GM18909 (cell line): Measurements from ENCODE around the gene STXBP6.
"Not testable (repeated sequence)": the region's sequence is repeated elsewhere in the genome, so short reads cannot be mapped to it uniquely, and the experiment has no call there.

ENCODE experiments used
- ATAC-seq: cut with Tn5 transposase; IDR thresholded peaks from one replicate; pipeline ENCODE4 v1.9.1; 2021; ENCODE audit warnings: mild to moderate bottlenecking; ENCODE audit not compliant: unreplicated experiment, poor library complexity

Gene STXBP6

GRCh38 chr14:24844011-24844410 lies 205.9 kb downstream of the STXBP6 start:
- no peak for ATAC-seq

GRCh38 chr14:24843494-24843893 lies 206.5 kb downstream of the STXBP6 start:
- peak; percentile 99 for ATAC-seq

GRCh38 chr14:24840204-24840893 lies 209.6 kb downstream of the STXBP6 start:
- no peak for ATAC-seq

- ATAC-seq = no peak
Measured at GRCh38 chr14:24839617-24840203, 210.2 kb downstream of the STXBP6 start.

- no peak for ATAC-seq
Measured at GRCh38 chr14:24838945-24839616, 210.9 kb downstream of the STXBP6 start.

- ATAC-seq = no peak
Measured at GRCh38 chr14:24837280-24838046, 212.5 kb downstream of the STXBP6 start.

GRCh38 chr14:24836324-24836723 lies 213.6 kb downstream of the STXBP6 start:
- ATAC-seq = not testable (repeated sequence)

- ATAC-seq = no peak
Measured at GRCh38 chr14:24834956-24835355, 215.0 kb downstream of the STXBP6 start.

- no peak for ATAC-seq
Measured at GRCh38 chr14:24833385-24833784, 216.6 kb downstream of the STXBP6 start.

- ATAC-seq = no peak
Measured at GRCh38 chr14:24831677-24832076, 218.3 kb downstream of the STXBP6 start.

GRCh38 chr14:24829862-24830261 lies 220.1 kb downstream of the STXBP6 start:
- ATAC-seq = no peak

GRCh38 chr14:24828486-24828885 lies 221.5 kb downstream of the STXBP6 start:
- ATAC-seq = no peak

- ATAC-seq = no peak
Measured at GRCh38 chr14:24826390-24826789, 223.6 kb downstream of the STXBP6 start.

GRCh38 chr14:24820616-24821015 lies 229.3 kb downstream of the STXBP6 start:
- ATAC-seq = no peak

- ATAC-seq = no peak
Measured at GRCh38 chr14:24818823-24819341, 231.1 kb downstream of the STXBP6 start.

GRCh38 chr14:24818058-24818822 lies 231.7 kb downstream of the STXBP6 start:
- no peak for ATAC-seq

- ATAC-seq = no peak
Measured at GRCh38 chr14:24817212-24818057, 232.5 kb downstream of the STXBP6 start.

- no peak for ATAC-seq
Measured at GRCh38 chr14:24816929-24817211, 233.1 kb downstream of the STXBP6 start.
